NK-92 (cell line): ENCODE results near the gene ASIC2.

Experiments
- DNase-seq: peaks from one replicate; lab custom pipeline; 2025; ENCODE audit not compliant: unreplicated experiment; lab: John Stamatoyannopoulos, UW

ASIC2 gene

GRCh38 chr17:33028778-33029177, 264.3 kb downstream of the ASIC2 start:
- DNase-seq, result no peak

- no peak for DNase-seq
Measured at GRCh38 chr17:33028061-33028460, 265.0 kb downstream of the ASIC2 start.

- DNase-seq, result no peak
Measured at GRCh38 chr17:33024688-33025486, 268.2 kb downstream of the ASIC2 start.

- no peak for DNase-seq
Measured at GRCh38 chr17:33023790-33024189, 269.3 kb downstream of the ASIC2 start.

- DNase-seq, result no peak
Measured at GRCh38 chr17:33021731-33022408, 271.2 kb downstream of the ASIC2 start.

- no peak for DNase-seq
Measured at GRCh38 chr17:33019161-33019890, 273.8 kb downstream of the ASIC2 start.

- no peak for DNase-seq
Measured at GRCh38 chr17:33017366-33017765, 275.7 kb downstream of the ASIC2 start.

- DNase-seq, result no peak
Measured at GRCh38 chr17:33016920-33017319, 276.2 kb downstream of the ASIC2 start.

GRCh38 chr17:33015716-33016346, 277.3 kb downstream of the ASIC2 start:
- no peak for DNase-seq

- no peak for DNase-seq
Measured at GRCh38 chr17:33014751-33015150, 278.3 kb downstream of the ASIC2 start.

GRCh38 chr17:33013596-33014375, 279.3 kb downstream of the ASIC2 start:
- no peak for DNase-seq

- no peak for DNase-seq
Measured at GRCh38 chr17:33012522-33013033, 280.5 kb downstream of the ASIC2 start.

GRCh38 chr17:33009636-33010035, 283.5 kb downstream of the ASIC2 start:
- no peak for DNase-seq

GRCh38 chr17:33007186-33007585, 285.9 kb downstream of the ASIC2 start:
- DNase-seq, result no peak

GRCh38 chr17:33002246-33002645, 290.8 kb downstream of the ASIC2 start:
- DNase-seq, result no peak

- no peak for DNase-seq
Measured at GRCh38 chr17:32998887-32999228, 294.2 kb downstream of the ASIC2 start.

GRCh38 chr17:32998111-32998886, 294.8 kb downstream of the ASIC2 start:
- no peak for DNase-seq

- no peak for DNase-seq
Measured at GRCh38 chr17:32995416-32996045, 297.6 kb downstream of the ASIC2 start.

GRCh38 chr17:32993977-32994376, 299.1 kb downstream of the ASIC2 start:
- DNase-seq, result no peak
